H1 (cell line): ENCODE results near the gene CGB3. TPM values are rescaled to one million over a fixed set of nuclear protein-coding genes. Genes with fewer than 3 reads are reported as not detected.

Source experiments
- CTCF ChIA-PET: fragments of 300-600 bp; sonication (Branson Sonifier 250); formaldehyde crosslinking; loops from one replicate; lab custom pipeline; 2021; ENCODE audit not compliant: partially characterized antibody; lab: Charles Lee
- POLR2A ChIA-PET: fragments of 300-600 bp; sonication (Branson Sonifier 250); formaldehyde crosslinking; loops from one replicate; lab custom pipeline; 2021; ENCODE audit warnings: inconsistent platforms; ENCODE audit not compliant: partially characterized antibody; lab: Charles Lee
- DNase-seq, 2 experiments: peaks; one replicate each; pipeline versions ENCODE4 v3.0.0 to v3.0.0-alpha.2; 2010 to 2022; ENCODE audit warnings: low spot score in 2 of 2, low read depth in 1 of 2, mixed read lengths in 1 of 2
- FAIRE-seq: peaks from 2 replicates; lab custom pipeline; 2011; peaks lifted over from hg19 to GRCh38; lab: Jason Lieb, UNC
- H2AFZ ChIP-seq: 2 replicates; pipeline ENCODE4 v1.8.1; 2012; ENCODE audit warnings: low read length, inconsistent platforms
- H2AK5ac ChIP-seq: 2 replicates; pipeline ENCODE4 v1.6.1; 2013; ENCODE audit warnings: low read depth, low read length
- H2BK120ac ChIP-seq: replicated peaks from 2 replicates; pipeline ENCODE3; 2013; ENCODE audit warnings: low read depth, low read length, inconsistent platforms
- H2BK12ac ChIP-seq: 2 replicates; pipeline ENCODE4 v1.6.1; 2013; ENCODE audit warnings: low read depth, low read length
- H2BK15ac ChIP-seq: 2 replicates; pipeline ENCODE4 v1.6.1; 2013; ENCODE audit warnings: low read length
- H2BK20ac ChIP-seq: 2 replicates; pipeline ENCODE4 v1.6.1; 2013; ENCODE audit warnings: low read length
- H2BK5ac ChIP-seq: 2 replicates; pipeline ENCODE4 v1.6.1; 2013; ENCODE audit warnings: low read depth, low read length
- H3K14ac ChIP-seq: 2 replicates; pipeline ENCODE4 v1.6.1; 2013; ENCODE audit warnings: inconsistent platforms; ENCODE audit not compliant: insufficient read length
- H3K18ac ChIP-seq: 2 replicates; pipeline ENCODE4 v1.6.1; 2013; ENCODE audit warnings: low read length; ENCODE audit errors: extremely low read depth
- H3K23ac ChIP-seq: 2 replicates; pipeline ENCODE4 v1.6.1; 2013; ENCODE audit warnings: inconsistent platforms; ENCODE audit not compliant: insufficient read length
- H3K23me2 ChIP-seq: 2 replicates; pipeline ENCODE4 v1.6.1; 2013; ENCODE audit warnings: low read depth, low read length
- H3K27ac ChIP-seq: 2 replicates; pipeline ENCODE4 v1.6.1; 2011; ENCODE audit warnings: low read depth, low read length, inconsistent platforms
- H3K27me3 ChIP-seq, 4 experiments: replicated peaks in 1 of 4; 1 replicate in 1 of 4; 2 replicates in 3 of 4; pipeline versions ENCODE4 v1.6.1 to v1.8.1; 2011 to 2013; ENCODE audit warnings: low read length in 3 of 4, mild to moderate bottlenecking in 3 of 4, inconsistent platforms in 2 of 4, mixed read lengths in 2 of 4, moderate library complexity in 1 of 4; ENCODE audit not compliant: control insufficient read depth in 3 of 4, insufficient read depth in 3 of 4; ENCODE audit errors: extremely low read depth in 1 of 4
- H3K36me3 ChIP-seq, 4 experiments: 2 replicates each; pipeline versions ENCODE4 v1.6.1 to v1.8.1; 2011 to 2013; ENCODE audit warnings: mild to moderate bottlenecking in 4 of 4, low read length in 3 of 4, moderate library complexity in 2 of 4, control low read depth in 1 of 4, inconsistent platforms in 1 of 4; ENCODE audit not compliant: insufficient read depth in 4 of 4, control insufficient read depth in 2 of 4
- H3K4ac ChIP-seq: replicated peaks from 2 replicates; pipeline ENCODE3; 2013; ENCODE audit warnings: low read length, low read depth, mixed read lengths, inconsistent platforms; ENCODE audit not compliant: insufficient read length
- H3K4me1 ChIP-seq, 4 experiments: replicated peaks in 1 of 4; 1 replicate in 1 of 4; 2 replicates in 3 of 4; pipeline versions ENCODE4 v1.6.1 to v1.8.1; 2011 to 2013; ENCODE audit warnings: low read length in 3 of 4, inconsistent platforms in 2 of 4, mixed read lengths in 1 of 4; ENCODE audit not compliant: insufficient read depth in 4 of 4, control insufficient read depth in 3 of 4
- H3K4me2 ChIP-seq, 2 experiments: 2 replicates each; pipeline versions ENCODE4 v1.6.1 to v1.8.1; 2011 to 2013; ENCODE audit warnings: low read depth in 2 of 2, low read length in 2 of 2, control low read depth in 1 of 2, inconsistent platforms in 1 of 2, mild to moderate bottlenecking in 1 of 2; ENCODE audit not compliant: insufficient read depth in 1 of 2
- H3K4me3 ChIP-seq, 4 experiments: fragments of 200-600, 300-600 bp in 1 of 4; sonication (generic), shearing (Covaris generic), sonication (Bioruptor Twin) in 1 of 4; 2 replicates each; pipeline versions ENCODE4 v1.5.1 to v1.8.1; 2011 to 2016; ENCODE audit warnings: low read length in 4 of 4, low read depth in 3 of 4, control low read depth in 2 of 4, inconsistent platforms in 2 of 4, mild to moderate bottlenecking in 2 of 4, mixed read lengths in 1 of 4, moderate library complexity in 1 of 4; ENCODE audit not compliant: insufficient read depth in 2 of 4; ENCODE audit errors: extremely low read depth in 1 of 4
- H3K56ac ChIP-seq: replicated peaks from 2 replicates; pipeline ENCODE3; 2013; ENCODE audit warnings: low read depth, mild to moderate bottlenecking, mixed read lengths, low read length, inconsistent platforms; ENCODE audit not compliant: insufficient read length
- H3K79me1 ChIP-seq: 2 replicates; pipeline ENCODE4 v1.6.1; 2013; ENCODE audit warnings: low read depth, low read length, control low read depth
- H3K79me2 ChIP-seq, 2 experiments: 2 replicates each; pipeline versions ENCODE4 v1.6.1 to v1.8.1; 2012 to 2013; ENCODE audit warnings: low read length in 2 of 2, mild to moderate bottlenecking in 2 of 2, inconsistent platforms in 1 of 2; ENCODE audit not compliant: insufficient read depth in 2 of 2, control insufficient read depth in 1 of 2
- H3K9ac ChIP-seq, 4 experiments: replicated peaks in 1 of 4; 1 replicate in 1 of 4; 2 replicates in 3 of 4; pipeline versions ENCODE4 v1.6.1 to v1.8.1; 2011 to 2013; ENCODE audit warnings: low read depth in 3 of 4, low read length in 3 of 4, control low read depth in 2 of 4, mild to moderate bottlenecking in 2 of 4, moderate library complexity in 2 of 4, inconsistent platforms in 1 of 4; ENCODE audit errors: extremely low read depth in 1 of 4
- H3K9me3 ChIP-seq, 2 experiments: 2 replicates each; pipeline versions ENCODE4 v1.6.1 to v1.8.1; 2012 to 2013; ENCODE audit warnings: mild to moderate bottlenecking in 2 of 2, moderate library complexity in 2 of 2, control low read depth in 1 of 2, inconsistent platforms in 1 of 2, low read depth in 1 of 2, low read length in 1 of 2, mixed read lengths in 1 of 2; ENCODE audit not compliant: insufficient read depth in 2 of 2
- H4K20me1 ChIP-seq, 2 experiments: replicated peaks in 1 of 2; 2 replicates each; pipeline versions ENCODE3 to v1.8.1; 2011 to 2013; ENCODE audit warnings: inconsistent platforms in 2 of 2, low read length in 2 of 2, mild to moderate bottlenecking in 1 of 2; ENCODE audit not compliant: insufficient read depth in 2 of 2, control insufficient read depth in 1 of 2
- H4K5ac ChIP-seq: 2 replicates; pipeline ENCODE4 v1.6.1; 2013; ENCODE audit warnings: low read length, low read depth, mixed read lengths, inconsistent platforms; ENCODE audit not compliant: insufficient read length
- H4K8ac ChIP-seq: 2 replicates; pipeline ENCODE4 v1.8.0; 2013; ENCODE audit warnings: mild to moderate bottlenecking, moderate library complexity, low read length, inconsistent platforms; ENCODE audit not compliant: insufficient read depth; ENCODE audit errors: extremely low read depth
- H4K91ac ChIP-seq: replicated peaks from 2 replicates; pipeline ENCODE3; 2013; ENCODE audit warnings: low read length, mixed read lengths, inconsistent platforms; ENCODE audit not compliant: insufficient read length
- BRCA1 ChIP-seq: IDR thresholded peaks from 2 replicates; pipeline ENCODE4 v1.6.1; 2012; ENCODE audit warnings: low read depth, low read length, improper control_type of control experiment
- E2F6 ChIP-seq: IDR thresholded peaks from 2 replicates; pipeline ENCODE4 v1.6.1; 2012; ENCODE audit warnings: inconsistent platforms
- KDM4A ChIP-seq: IDR thresholded peaks from one replicate; pipeline ENCODE4 v1.7.1; 2012; ENCODE audit warnings: low read depth, mild to moderate bottlenecking, moderate library complexity, low read length, inconsistent platforms; ENCODE audit not compliant: severe bottlenecking
- SUZ12 ChIP-seq: fragments of 200-600 bp; sonication (generic); IDR thresholded peaks from 2 replicates; pipeline ENCODE4 v1.6.1; 2012; ENCODE audit warnings: mild to moderate bottlenecking, inconsistent platforms, low read length, moderate library complexity, mixed read lengths
- WGBS, 2 experiments: shearing (Covaris generic) in 1 of 2; methylation state at CpG; one replicate each; pipeline versions ENCODE4 v1.1.6 to v1.1.7; 2013 to 2015; ENCODE audit warnings: low lambda C conversion rate in 2 of 2, mixed read lengths in 2 of 2, inconsistent platforms in 1 of 2, low coverage in 1 of 2, missing lambda C conversion rate in 1 of 2; ENCODE audit not compliant: insufficient replicate concordance in 2 of 2, insufficient coverage in 1 of 2, insufficient read length in 1 of 2; ENCODE audit errors: extremely low coverage in 1 of 2, missing lambda C conversion rate in 1 of 2; 5-methylcytosine and 5-hydroxymethylcytosine counted together
- polyA plus RNA-seq, 7 experiments: library from polyadenylated mRNA; depleted of rRNA in 3 of 7; stranded (reverse) in 5 of 7; unstranded in 2 of 7; fragments of >200 nt in 5 of 7; fragments of 200-250 nt in 2 of 7; gene quantifications; 1 replicate in 5 of 7; 2 replicates in 1 of 7; 4 replicates in 1 of 7; pipeline versions ENCODE4 v1.2.1 to v1.2.3, GENCODE V29; 2011 to 2013; ENCODE audit warnings: missing spikeins in 2 of 7, mixed read lengths in 2 of 7
- total RNA-seq: library from RNA; stranded (reverse); fragmentation: NEBNext Ultra II Directional; extraction: Animal tissue kit (Norgen Biotek cat#: 25700); gene quantifications from 2 replicates; pipeline ENCODE4 v1.2.1, GENCODE V29; 2021

Gene CGB3
- total and polyA plus RNA-seq, 2 of the 8 experiments (the other 6 are each of a cell fraction or from before 2014, with no cell fraction given) = not detected

- H2AFZ ChIP-seq = no peak overlapping the region
- FAIRE-seq = no peak
- H4K20me1 ChIP-seq = peaks cover 0 to 13% of the 10 kb centered on the region in 2 experiments
- H3K23ac ChIP-seq = no peak overlapping the region
- peak overlapping the region; percentile 90 for H3K56ac ChIP-seq
- H3K27ac ChIP-seq = 0 out of 2 replicates have a peak overlapping the region, but pooled peaks have one; percentile 13
- ChIA-PET POLR2A (interaction anchor here (0.5 to 4.4 kb wide), 15 partner anchors 9 to 155 kb away, joined by 3 to 37 read pairs (median 3); partner anchors contain the start of genes CGB2, FTL and PPP1R15A), CTCF (interaction anchor here (0.6 to 2.6 kb wide), 23 partner anchors 10 to 188 kb away, joined by 3 to 19 read pairs (median 4); partner anchors contain the start of gene HSD17B14)
- H4K8ac ChIP-seq = peak overlapping the region; percentile 72
- no peak overlapping the region for H2BK15ac ChIP-seq
- peak overlapping the region; percentile 37; the same call in 1 of the 2 replicates for H2BK5ac ChIP-seq
- TF ChIP-seq SUZ12 = no peak
- no peak for TF ChIP-seq BRCA1
- TF ChIP-seq KDM4A = peak; percentile 30
- 0 out of 2 replicates have a peak, but pooled peaks have one; percentile 4 for TF ChIP-seq E2F6
- peak overlapping the region; percentile 25 to 75 (median 72) for H3K9ac ChIP-seq
- H3K79me2 ChIP-seq = peaks cover 11 to 33% of the 10 kb centered on the region in 2 experiments; a peak in 3 of 4 replicates
- no peaks in the 10 kb centered on the region for H3K9me3 ChIP-seq
- peak overlapping the region; percentile 50 for H4K5ac ChIP-seq
- H3K18ac ChIP-seq = peak overlapping the region; percentile 84; the same call in 1 of the 2 replicates
- no peaks in the 10 kb centered on the region for H3K27me3 ChIP-seq
- peak overlapping the region; percentile 44 for H3K4ac ChIP-seq
- peak overlapping the region; percentile 87 to 91 for H3K4me2 ChIP-seq
- H3K4me1 ChIP-seq = peaks cover 0 to 3% (median 0%) of the 10 kb centered on the region in 4 experiments; a peak in 2 of 7 replicates
- peaks cover 15% of the 10 kb centered on the region for H3K79me1 ChIP-seq
- H3K36me3 ChIP-seq = peaks cover 0 to 13% (median 5%) of the 10 kb centered on the region in 4 experiments; a peak in 4 of 8 replicates
- 4% methylated on average over 20 of the region's 20 CpGs; no CpG with 5 or more reads in 1 of the 2 experiments for WGBS, 2 experiments
- no peak overlapping the region for H2BK20ac ChIP-seq
- peak overlapping the region; percentile 66 to 97 (median 92) for H3K4me3 ChIP-seq
- no peak overlapping the region for H2BK120ac ChIP-seq
- H2AK5ac ChIP-seq = no peak overlapping the region
- peak in 1 of 2 experiments; percentile 65 for DNase-seq
- H4K91ac ChIP-seq = peak overlapping the region; percentile 52
- H3K14ac ChIP-seq = no peak overlapping the region
- H3K23me2 ChIP-seq = peaks cover 8% of the 10 kb centered on the region; the same call in 1 of the 2 replicates
- H2BK12ac ChIP-seq = 0 out of 2 replicates have a peak overlapping the region, but pooled peaks have one; percentile 4
Observed at GRCh38 chr19:48992581-48993174, 31.5 kb downstream of the CGB3 start.
